Esophagus muscularis mucosa (tissue), 3 donors: Measurements from ENCODE around the gene NTSR1.

Experiments
- POLR2AphosphoS5 ChIP-seq, 2 donors: sonication (generic); formaldehyde crosslinking; IDR thresholded peaks; one replicate each; pipeline ENCODE4 v1.6.1; 2017; ENCODE audit warnings: antibody characterized with exemption in 2 of 2
- TF ChIP-seq, protein P1 (sequence below), 3 experiments: fragments of 200-600 bp in 2 of 3; fragments of 450-650 bp in 1 of 3; sonication (generic) in 2 of 3; IDR thresholded peaks; one replicate each; pipeline ENCODE4 v1.5.1; 2017 to 2019; ENCODE audit warnings: antibody characterized with exemption in 3 of 3, mild to moderate bottlenecking in 2 of 3, moderate library complexity in 1 of 3

DNA sequence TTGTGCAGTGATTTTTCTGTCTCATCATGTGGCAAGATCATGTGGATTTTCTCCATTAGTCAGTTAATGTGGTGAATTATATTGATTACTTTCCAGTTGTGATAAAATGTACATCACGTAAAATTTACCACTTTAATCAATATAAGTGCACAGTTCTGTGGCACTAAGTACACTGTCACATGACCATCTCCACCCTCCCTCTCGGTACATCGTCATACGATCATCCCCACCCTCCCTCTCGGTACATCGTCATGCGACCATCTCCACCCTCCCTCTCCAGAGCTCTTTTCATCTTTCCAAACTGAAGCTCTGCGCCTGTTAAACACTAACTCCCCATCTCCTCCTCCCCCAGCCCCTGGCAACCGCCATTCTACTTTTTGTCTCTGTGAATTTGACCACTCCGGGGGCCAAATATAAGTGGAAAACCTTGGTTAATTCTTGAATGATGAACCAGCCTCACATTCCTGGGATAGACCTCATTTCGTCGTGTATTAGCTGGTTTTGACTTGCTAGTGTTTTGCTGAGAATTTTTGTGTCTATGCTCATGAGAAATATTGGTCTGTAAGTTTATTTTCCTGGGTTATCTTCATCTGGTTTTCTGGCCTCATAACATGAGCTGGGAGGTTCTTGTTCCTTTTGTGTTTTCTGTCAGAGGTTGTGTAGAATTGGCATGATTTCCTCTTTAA lies 10.8 kb downstream of the NTSR1 start:
- TF ChIP-seq, protein P1, sequence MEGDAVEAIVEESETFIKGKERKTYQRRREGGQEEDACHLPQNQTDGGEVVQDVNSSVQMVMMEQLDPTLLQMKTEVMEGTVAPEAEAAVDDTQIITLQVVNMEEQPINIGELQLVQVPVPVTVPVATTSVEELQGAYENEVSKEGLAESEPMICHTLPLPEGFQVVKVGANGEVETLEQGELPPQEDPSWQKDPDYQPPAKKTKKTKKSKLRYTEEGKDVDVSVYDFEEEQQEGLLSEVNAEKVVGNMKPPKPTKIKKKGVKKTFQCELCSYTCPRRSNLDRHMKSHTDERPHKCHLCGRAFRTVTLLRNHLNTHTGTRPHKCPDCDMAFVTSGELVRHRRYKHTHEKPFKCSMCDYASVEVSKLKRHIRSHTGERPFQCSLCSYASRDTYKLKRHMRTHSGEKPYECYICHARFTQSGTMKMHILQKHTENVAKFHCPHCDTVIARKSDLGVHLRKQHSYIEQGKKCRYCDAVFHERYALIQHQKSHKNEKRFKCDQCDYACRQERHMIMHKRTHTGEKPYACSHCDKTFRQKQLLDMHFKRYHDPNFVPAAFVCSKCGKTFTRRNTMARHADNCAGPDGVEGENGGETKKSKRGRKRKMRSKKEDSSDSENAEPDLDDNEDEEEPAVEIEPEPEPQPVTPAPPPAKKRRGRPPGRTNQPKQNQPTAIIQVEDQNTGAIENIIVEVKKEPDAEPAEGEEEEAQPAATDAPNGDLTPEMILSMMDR (IDR thresholded peaks at IDR 0.05): no peak
- no peak for TF ChIP-seq POLR2AphosphoS5 (IDR thresholded peaks at IDR 0.05)
